Measurements from ENCODE around the gene PMEL.

DNA sequence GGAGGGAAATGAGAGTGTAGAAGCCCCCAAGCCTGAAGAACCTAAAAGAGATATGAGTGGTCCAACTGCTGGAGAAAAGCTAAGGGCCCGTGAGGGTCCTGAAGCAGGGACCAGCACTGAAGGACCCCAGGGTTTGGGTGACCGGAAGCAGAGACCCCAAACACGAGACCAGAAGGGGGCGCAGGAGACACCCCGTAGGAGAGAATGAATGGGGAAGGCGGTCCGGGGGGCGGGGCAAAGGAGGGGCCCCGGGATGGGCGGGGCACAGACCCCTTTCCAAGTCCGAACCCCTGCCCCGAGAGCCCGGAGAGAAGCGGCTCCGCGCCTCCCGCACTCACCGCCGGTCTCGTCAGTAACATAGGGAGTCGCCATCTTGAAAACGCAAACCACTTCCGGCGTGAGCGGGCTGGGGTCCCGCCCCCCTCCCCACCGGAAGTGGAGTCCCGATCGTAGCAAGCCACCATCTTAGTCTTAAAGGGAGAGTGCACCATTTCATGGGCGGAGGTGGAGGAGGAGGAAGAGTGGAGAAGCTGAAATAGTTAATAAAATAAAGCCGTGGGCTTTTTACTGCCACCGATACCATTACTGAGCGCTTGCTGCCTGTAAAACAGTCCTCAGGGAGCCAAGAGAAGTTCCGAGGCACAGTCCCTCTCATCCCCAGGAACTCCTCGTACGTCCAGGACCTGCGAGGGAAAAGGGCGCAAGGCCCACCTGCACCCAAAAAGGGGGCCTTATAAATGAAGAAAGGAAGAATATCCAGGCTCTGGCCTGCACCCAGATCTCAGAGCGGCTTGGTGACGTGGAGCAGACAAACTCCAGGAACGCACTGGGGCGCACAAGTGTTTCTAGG, 38.9 kb downstream of the PMEL start:
- peak; percentile 82 for TF ChIP-seq TAF1 (IDR thresholded peaks at IDR 0.05; ENCODE audit: low read depth, low read length)
- no peak for TF ChIP-seq SPI1 (IDR thresholded peaks at IDR 0.05; ENCODE audit: low read depth, low read length)
- peak; percentile 65; the same call in 1 of the 2 replicates for TF ChIP-seq POLR2A (IDR thresholded peaks at IDR 0.05; ENCODE audit: low read depth, low read length)
- TF ChIP-seq POLR2AphosphoS5 (IDR thresholded peaks at IDR 0.05; ENCODE audit: low read depth, low read length): peak; percentile 60; the same call in 1 of the 2 replicates
